SU-DHL-6 (cell line): Measurements from ENCODE around the gene SIRT4.

Experiments used
- CTCF ChIP-seq: fragments of 200-600 bp; sonication (generic); IDR thresholded peaks from one replicate; pipeline ENCODE4 v1.5.1; 2017; ENCODE audit warnings: antibody characterized with exemption, mild to moderate bottlenecking, low read length, moderate library complexity; ENCODE audit not compliant: insufficient read depth, poor library complexity, severe bottlenecking
- EZH2phosphoT487 ChIP-seq: fragments of 200-600 bp; sonication (generic), shearing (Covaris generic); conservative IDR thresholded peaks from 2 replicates; pipeline ENCODE4 v1.6.1; 2018; ENCODE audit warnings: mild to moderate bottlenecking, antibody characterized with exemption, low read length, moderate library complexity, mixed read lengths

- TF ChIP-seq CTCF (no peak), EZH2phosphoT487 (no peak)
Measured at GRCh38 chr12:120254809-120255208, 47.3 kb upstream of the SIRT4 start.
